DMS114 treated with DMSO at 0.1 percent for 48 hours (cell line): ENCODE measurements around the gene CXADR.
"Not testable (repeated sequence)": the region's sequence is repeated elsewhere in the genome, so short reads cannot be mapped to it uniquely, and the experiment has no call there.

ENCODE experiments used
- DNase-seq: peaks from one replicate; lab custom pipeline; 2025; ENCODE audit not compliant: unreplicated experiment; lab: John Stamatoyannopoulos, UW

Gene CXADR

GRCh38 chr21:17501107-17502006 lies 11.5 kb upstream of the CXADR start:
- no peak for DNase-seq

- DNase-seq = not testable (repeated sequence)
These were observed 9.9 kb upstream of the CXADR start for GRCh38 chr21:17502985-17503384.

GRCh38 chr21:17506951-17507350 lies 5.9 kb upstream of the CXADR start:
- DNase-seq = no peak

- no peak for DNase-seq
These were observed 5.3 kb upstream of the CXADR start for GRCh38 chr21:17507591-17507990.

- DNase-seq = no peak
These were observed 626 bp downstream of the CXADR start for GRCh38 chr21:17513214-17514123.

- DNase-seq = no peak
These were observed 1.4 kb downstream of the CXADR start for GRCh38 chr21:17514124-17514845.

GRCh38 chr21:17517008-17517407 lies 4.2 kb downstream of the CXADR start:
- not testable (repeated sequence) for DNase-seq

- no peak for DNase-seq
These were observed 6.4 kb downstream of the CXADR start for GRCh38 chr21:17519208-17519738.

- no peak for DNase-seq
These were observed 7.2 kb downstream of the CXADR start for GRCh38 chr21:17519965-17520609.

GRCh38 chr21:17523007-17523451 lies 10.2 kb downstream of the CXADR start:
- no peak for DNase-seq

- not testable (repeated sequence) for DNase-seq
These were observed 11.2 kb downstream of the CXADR start for GRCh38 chr21:17523979-17524494.

GRCh38 chr21:17524635-17525034 lies 11.8 kb downstream of the CXADR start:
- DNase-seq = no peak

- no peak for DNase-seq
These were observed 13.9 kb downstream of the CXADR start for GRCh38 chr21:17526776-17527175.

- DNase-seq = no peak
These were observed 14.4 kb downstream of the CXADR start for GRCh38 chr21:17527240-17527639.

- DNase-seq = no peak
These were observed 14.9 kb downstream of the CXADR start for GRCh38 chr21:17527711-17528110.

GRCh38 chr21:17529648-17530047 lies 16.8 kb downstream of the CXADR start:
- DNase-seq = no peak

- no peak for DNase-seq
These were observed 19.4 kb downstream of the CXADR start for GRCh38 chr21:17532292-17532691.

- no peak for DNase-seq
These were observed 23.5 kb downstream of the CXADR start for GRCh38 chr21:17536381-17536780.

GRCh38 chr21:17537299-17537698 lies 24.5 kb downstream of the CXADR start:
- no peak for DNase-seq

- DNase-seq = no peak
These were observed 25.7 kb downstream of the CXADR start for GRCh38 chr21:17538576-17538975.
